Astrocyte (in vitro differentiated cells and primary cell): ENCODE measurements around the gene TENM3.

Source experiments
- EZH2 ChIP-seq: IDR thresholded peaks from 2 replicates; pipeline ENCODE4 v1.6.1; 2012; ENCODE audit warnings: mild to moderate bottlenecking, low read length, inconsistent platforms; ENCODE audit not compliant: insufficient read depth
- TF ChIP-seq, protein P1 (sequence below): IDR thresholded peaks from 2 replicates; pipeline ENCODE4 v1.5.1; 2011; ENCODE audit warnings: low read depth, mild to moderate bottlenecking, inconsistent platforms, low read length, moderate library complexity; ENCODE audit not compliant: insufficient read depth

DNA sequence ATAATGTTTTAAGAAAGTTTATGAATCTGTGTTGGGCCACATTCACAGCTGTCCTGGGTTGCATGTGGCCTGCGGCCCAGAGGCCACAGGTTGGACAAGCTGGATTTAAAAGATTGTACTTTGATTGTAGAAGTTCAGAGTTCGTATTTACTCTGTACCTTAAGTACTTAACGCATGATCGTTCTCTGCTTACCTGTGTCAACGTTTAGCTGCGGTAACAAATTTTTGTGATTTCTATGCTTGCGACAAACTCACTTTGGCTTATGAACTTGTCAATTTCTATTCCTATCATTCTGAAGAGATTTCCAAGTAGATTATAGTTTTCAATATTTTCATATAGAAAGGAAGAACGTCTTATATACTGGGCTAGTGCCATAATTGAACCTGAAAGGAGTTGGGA is 285.6 kb downstream of the TENM3 start:
- TF ChIP-seq, protein P1, sequence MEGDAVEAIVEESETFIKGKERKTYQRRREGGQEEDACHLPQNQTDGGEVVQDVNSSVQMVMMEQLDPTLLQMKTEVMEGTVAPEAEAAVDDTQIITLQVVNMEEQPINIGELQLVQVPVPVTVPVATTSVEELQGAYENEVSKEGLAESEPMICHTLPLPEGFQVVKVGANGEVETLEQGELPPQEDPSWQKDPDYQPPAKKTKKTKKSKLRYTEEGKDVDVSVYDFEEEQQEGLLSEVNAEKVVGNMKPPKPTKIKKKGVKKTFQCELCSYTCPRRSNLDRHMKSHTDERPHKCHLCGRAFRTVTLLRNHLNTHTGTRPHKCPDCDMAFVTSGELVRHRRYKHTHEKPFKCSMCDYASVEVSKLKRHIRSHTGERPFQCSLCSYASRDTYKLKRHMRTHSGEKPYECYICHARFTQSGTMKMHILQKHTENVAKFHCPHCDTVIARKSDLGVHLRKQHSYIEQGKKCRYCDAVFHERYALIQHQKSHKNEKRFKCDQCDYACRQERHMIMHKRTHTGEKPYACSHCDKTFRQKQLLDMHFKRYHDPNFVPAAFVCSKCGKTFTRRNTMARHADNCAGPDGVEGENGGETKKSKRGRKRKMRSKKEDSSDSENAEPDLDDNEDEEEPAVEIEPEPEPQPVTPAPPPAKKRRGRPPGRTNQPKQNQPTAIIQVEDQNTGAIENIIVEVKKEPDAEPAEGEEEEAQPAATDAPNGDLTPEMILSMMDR, result no peak
- TF ChIP-seq EZH2, result no peak
